ENCODE measurements around the gene PHYKPL. TPM values are rescaled to one million over a fixed set of nuclear protein-coding genes. Genes with fewer than 3 reads are reported as not detected.

Gene PHYKPL
- total RNA-seq, 1 experiment from 2014 or later = 112 TPM

- Mint-ChIP-seq H3K9me3 (ENCODE audit: unreplicated experiment) (peaks cover 8% of the 10 kb centered on the region), H3K4me3 (ENCODE audit: unreplicated experiment) (no peak overlapping the region), H3K27ac (ENCODE audit: low read depth, unreplicated experiment) (no peak overlapping the region), H3K36me3 (ENCODE audit: insufficient read depth, unreplicated experiment) (peaks cover 6% of the 10 kb centered on the region), H3K4me1 (ENCODE audit: insufficient read depth, unreplicated experiment) (peaks cover 5% of the 10 kb centered on the region), H3K27me3 (ENCODE audit: insufficient read depth, unreplicated experiment) (no peaks in the 10 kb centered on the region)
- no peak for DNase-seq (ENCODE audit: unreplicated experiment)
- BruUV-seq (replicated peaks) = no TSS peak
- intact Hi-C loops (cut with micrococcal nuclease) = no loop called here
- TF ChIP-seq CTCF (IDR thresholded peaks at IDR 0.05; ENCODE audit: unreplicated experiment) = no peak
- POLR2A ChIA-PET = interaction anchor here (0.6 kb wide), 1 partner anchor 51 kb away, joined by 3 read pairs; no protein-coding TSS in a partner anchor
- CTCF ChIA-PET = interaction anchor here (0.6 to 0.9 kb wide), 3 partner anchors 11 to 351 kb away, joined by 3 to 4 read pairs (median 3); no protein-coding TSS in a partner anchor
Measured at GRCh38 chr5:178271231-178271630, 38.6 kb upstream of the PHYKPL start.

GRCh38 chr5:178269499-178269898 lies 36.9 kb upstream of the PHYKPL start:
- Mint-ChIP-seq H3K4me1 (ENCODE audit: insufficient read depth, unreplicated experiment) (peaks cover 5% of the 10 kb centered on the region), H3K4me3 (ENCODE audit: unreplicated experiment) (no peak overlapping the region), H3K27me3 (ENCODE audit: insufficient read depth, unreplicated experiment) (no peaks in the 10 kb centered on the region), H3K27ac (ENCODE audit: low read depth, unreplicated experiment) (no peak overlapping the region), H3K9me3 (ENCODE audit: unreplicated experiment) (peaks cover 8% of the 10 kb centered on the region), H3K36me3 (ENCODE audit: insufficient read depth, unreplicated experiment) (peaks cover 6% of the 10 kb centered on the region)
- BruUV-seq (replicated peaks) = no TSS peak
- DNase-seq (ENCODE audit: unreplicated experiment) = no peak
- intact Hi-C loops (cut with micrococcal nuclease) = no loop called here
- no peak for TF ChIP-seq CTCF (IDR thresholded peaks at IDR 0.05; ENCODE audit: unreplicated experiment)
- POLR2A ChIA-PET = no interaction called here
- CTCF ChIA-PET = no interaction called here

GRCh38 chr5:178267876-178268275 lies 35.3 kb upstream of the PHYKPL start:
- H3K9me3 Mint-ChIP-seq (ENCODE audit: unreplicated experiment) = peaks cover 8% of the 10 kb centered on the region
- H3K36me3 Mint-ChIP-seq (ENCODE audit: insufficient read depth, unreplicated experiment) = peaks cover 6% of the 10 kb centered on the region
- H3K27me3 Mint-ChIP-seq (ENCODE audit: insufficient read depth, unreplicated experiment) = no peaks in the 10 kb centered on the region
- H3K4me3 Mint-ChIP-seq (ENCODE audit: unreplicated experiment) = no peak overlapping the region
- BruUV-seq (replicated peaks) = no TSS peak
- no peak for DNase-seq (ENCODE audit: unreplicated experiment)
- TF ChIP-seq CTCF (IDR thresholded peaks at IDR 0.05; ENCODE audit: unreplicated experiment) = no peak
- ChIA-PET POLR2A (no interaction called here), CTCF (interaction anchor here (0.6 to 2.6 kb wide), 3 partner anchors 9 to 171 kb away, joined by 3 to 8 read pairs (median 3); partner anchors contain the start of gene PHYKPL)
- H3K27ac Mint-ChIP-seq (ENCODE audit: low read depth, unreplicated experiment) = no peak overlapping the region
- H3K4me1 Mint-ChIP-seq (ENCODE audit: insufficient read depth, unreplicated experiment) = no peaks in the 10 kb centered on the region
- intact Hi-C loops (cut with micrococcal nuclease) = no loop called here

GRCh38 chr5:178267245-178267644 lies 34.6 kb upstream of the PHYKPL start:
- Mint-ChIP-seq H3K9me3 (ENCODE audit: unreplicated experiment) (peaks cover 8% of the 10 kb centered on the region), H3K4me3 (ENCODE audit: unreplicated experiment) (no peak overlapping the region), H3K36me3 (ENCODE audit: insufficient read depth, unreplicated experiment) (peaks cover 6% of the 10 kb centered on the region), H3K27me3 (ENCODE audit: insufficient read depth, unreplicated experiment) (no peaks in the 10 kb centered on the region), H3K4me1 (ENCODE audit: insufficient read depth, unreplicated experiment) (no peaks in the 10 kb centered on the region), H3K27ac (ENCODE audit: low read depth, unreplicated experiment) (no peak overlapping the region)
- intact Hi-C loops (cut with micrococcal nuclease) = no loop called here
- DNase-seq (ENCODE audit: unreplicated experiment) = no peak
- ChIA-PET POLR2A (no interaction called here), CTCF (interaction anchor here (0.6 to 2.6 kb wide), 5 partner anchors 10 to 195 kb away, joined by 3 to 8 read pairs (median 4); no protein-coding TSS in a partner anchor)
- BruUV-seq (replicated peaks) = no TSS peak
- no peak for TF ChIP-seq CTCF (IDR thresholded peaks at IDR 0.05; ENCODE audit: unreplicated experiment)

Measured in MCF 10A (cell line).